GM19023 (cell line): Measurements from ENCODE around the gene CLEC16A.

Source experiments
- ATAC-seq: cut with Tn5 transposase; IDR thresholded peaks from one replicate; pipeline ENCODE4 v1.9.1; 2021; ENCODE audit warnings: mild to moderate bottlenecking, moderate library complexity; ENCODE audit not compliant: unreplicated experiment

CLEC16A gene

GRCh38 chr16:11010575-11011221, 66.3 kb downstream of the CLEC16A start:
- no peak for ATAC-seq

DNA sequence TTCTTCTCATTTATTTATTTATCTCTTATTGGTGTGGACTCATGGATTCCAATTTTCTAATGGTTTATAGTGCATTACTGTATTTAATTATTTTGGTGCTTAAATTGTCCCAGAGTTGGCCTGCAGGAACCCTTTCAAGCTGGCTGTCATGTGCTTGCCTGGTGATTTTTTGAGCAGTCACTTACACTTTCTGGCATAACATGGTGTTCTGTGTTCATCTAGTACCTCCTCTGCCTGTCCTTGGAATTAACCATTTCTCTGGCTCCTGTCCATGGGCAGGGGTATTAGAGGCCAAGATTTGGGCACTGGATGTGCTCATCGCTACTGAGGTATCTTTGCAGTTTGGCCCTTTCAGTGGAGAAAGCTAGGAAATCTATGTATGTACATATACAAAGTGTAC, 67.0 kb downstream of the CLEC16A start:
- no peak for ATAC-seq

DNA sequence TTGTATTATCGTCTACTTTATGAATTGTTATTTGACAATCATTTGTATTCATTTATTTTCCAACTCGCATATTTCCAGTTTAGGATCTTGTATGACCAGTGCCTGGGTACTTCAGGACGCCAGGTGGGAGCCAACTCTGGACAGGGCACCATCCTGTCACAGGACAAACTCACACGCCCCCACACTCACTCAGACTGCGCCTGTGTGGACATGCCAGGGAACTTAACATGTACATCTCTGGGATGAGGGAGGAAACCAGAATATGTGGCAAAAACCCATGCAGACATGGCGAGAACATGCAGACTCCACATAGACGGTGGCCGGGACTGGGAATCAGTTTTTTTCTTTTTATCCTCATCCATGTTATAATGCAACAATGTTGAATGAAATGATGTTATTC, 68.5 kb downstream of the CLEC16A start:
- ATAC-seq, result no peak

DNA sequence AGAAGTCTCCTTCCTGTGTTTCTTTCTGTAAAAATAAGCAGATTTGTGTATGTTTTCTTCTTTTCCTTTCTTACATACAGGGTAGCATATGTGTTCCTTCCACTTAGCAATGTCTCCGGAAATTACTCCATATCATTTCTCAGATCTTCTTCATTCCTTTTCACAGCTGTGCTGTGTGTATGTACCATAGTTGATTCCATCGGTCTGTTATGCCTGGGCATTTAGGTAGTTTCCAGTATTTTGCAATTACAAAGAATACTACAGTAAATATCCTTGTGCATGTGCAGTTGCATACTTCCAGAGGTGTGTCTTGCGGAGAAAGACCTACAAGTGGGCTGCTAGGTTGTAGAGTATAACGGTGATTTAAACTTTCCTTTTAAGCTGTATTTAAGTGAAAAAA, 69.8 kb downstream of the CLEC16A start:
- no peak for ATAC-seq

DNA sequence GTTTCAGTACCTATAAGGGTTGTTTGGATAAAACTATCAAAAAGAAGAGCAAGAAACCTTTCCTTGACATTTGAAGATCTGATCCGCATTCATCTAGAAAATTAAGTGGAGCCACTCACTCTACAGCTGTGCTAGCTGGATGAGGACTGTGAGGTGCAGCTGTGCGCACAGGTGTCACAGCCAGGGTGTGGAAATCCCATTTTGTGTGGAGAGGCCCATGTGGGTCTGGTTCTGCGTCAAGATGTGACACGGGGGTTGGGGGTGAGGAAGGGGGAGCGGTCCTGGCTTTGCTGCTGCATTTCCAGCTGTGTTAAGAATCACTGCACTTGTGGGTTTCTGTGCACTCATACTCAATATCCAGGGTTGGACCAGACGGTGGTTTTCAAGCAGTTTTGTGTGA, 70.7 kb downstream of the CLEC16A start:
- ATAC-seq, result no peak

DNA sequence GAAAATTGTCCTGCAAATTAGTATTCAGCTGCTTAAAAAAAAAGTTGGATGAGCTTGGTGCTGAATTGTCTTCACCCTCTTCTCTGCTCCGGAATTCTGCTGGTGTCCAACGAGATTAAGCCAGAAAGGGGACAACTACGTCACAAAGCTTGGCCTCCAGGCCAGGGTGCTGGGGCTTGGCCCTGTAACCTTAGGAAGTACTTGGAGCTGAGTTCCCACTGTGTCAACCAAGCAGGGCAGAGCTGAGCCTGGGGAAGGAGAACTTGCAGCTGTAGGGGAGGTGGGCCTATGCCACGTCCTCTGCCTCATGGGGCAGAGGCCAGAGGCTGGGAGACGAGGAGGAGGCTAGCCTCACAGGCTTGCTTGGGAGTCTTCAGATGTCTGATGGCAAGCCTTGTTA, 71.2 kb downstream of the CLEC16A start:
- ATAC-seq, result no peak

DNA sequence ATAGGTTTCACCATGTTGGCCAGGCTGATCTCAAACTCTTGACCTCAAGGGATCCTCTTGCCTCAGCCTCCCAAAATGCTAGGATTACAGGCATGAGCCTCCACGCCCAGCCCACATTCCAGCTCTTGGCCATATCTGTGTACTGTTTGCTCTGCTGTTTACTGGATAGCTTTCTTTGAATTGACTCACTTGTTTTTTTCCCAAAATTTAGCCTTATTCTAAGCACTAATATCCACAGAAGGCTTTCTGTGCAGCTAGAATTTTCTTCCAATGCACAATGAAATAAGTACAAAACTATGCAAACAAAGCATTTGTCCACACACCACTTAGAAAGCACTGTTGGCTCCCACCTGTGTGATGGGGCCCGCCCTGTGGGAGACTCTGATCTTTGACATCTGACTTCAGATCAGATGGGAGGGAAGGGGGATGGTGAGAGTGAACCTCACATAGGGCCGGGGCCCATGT, 72.2 kb downstream of the CLEC16A start:
- ATAC-seq, result no peak

- no peak for ATAC-seq
Measured at GRCh38 chr16:11016993-11017392, 72.6 kb downstream of the CLEC16A start.

DNA sequence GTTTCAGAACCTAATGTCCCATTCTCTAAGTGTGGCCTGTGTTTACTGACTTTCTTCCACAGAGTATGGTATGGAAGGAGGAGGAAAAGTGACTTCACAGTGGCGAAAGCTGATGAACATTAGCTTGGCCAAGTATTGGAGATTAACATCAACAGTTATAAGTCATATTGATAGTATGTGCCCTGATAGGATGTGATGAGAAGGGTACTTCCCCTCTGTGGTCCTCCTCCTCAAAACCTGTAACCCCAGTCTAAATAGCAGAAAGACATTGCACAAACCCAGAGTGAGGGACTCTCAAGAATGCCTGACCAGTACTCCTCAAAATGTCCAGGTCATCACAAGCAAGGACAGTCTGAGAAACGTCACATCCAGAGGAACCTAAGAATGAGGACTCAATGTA, 73.1 kb downstream of the CLEC16A start:
- no peak for ATAC-seq

GRCh38 chr16:11020388-11020787, 76.0 kb downstream of the CLEC16A start:
- ATAC-seq, result no peak

DNA sequence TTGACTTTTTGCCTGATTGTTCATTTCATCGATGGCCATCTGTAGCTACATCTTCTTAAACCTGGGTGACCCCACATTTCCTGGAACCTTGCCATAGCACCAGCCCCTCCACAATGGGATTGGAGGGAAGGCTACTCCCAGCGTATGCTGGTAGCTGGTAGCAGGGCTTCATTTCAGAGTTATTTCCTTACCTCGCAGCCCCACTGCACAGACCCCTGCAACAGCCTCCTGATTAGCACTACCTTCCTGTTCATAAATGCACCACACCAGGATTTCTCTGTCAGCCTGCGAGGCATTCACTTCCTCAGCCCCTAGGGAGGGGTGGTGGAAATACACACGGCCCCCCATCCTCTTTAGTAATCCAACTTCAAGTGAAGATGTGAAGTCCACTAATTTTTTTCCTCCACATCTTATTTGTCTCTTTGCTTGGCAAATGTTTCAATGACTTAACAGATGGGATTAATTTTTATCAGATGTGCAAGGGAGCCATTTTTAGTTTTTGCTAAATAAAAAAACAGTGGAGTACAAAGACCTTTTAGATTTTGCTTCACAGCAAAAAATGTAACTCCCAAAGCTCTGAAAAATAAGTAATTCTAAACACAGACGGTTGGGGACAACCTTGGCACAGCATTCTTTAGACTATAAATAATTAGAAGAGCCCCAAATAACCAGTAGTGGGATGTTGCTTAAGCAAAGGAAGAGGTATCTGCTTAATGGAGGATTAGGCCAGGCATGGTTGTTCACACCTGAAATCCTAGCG, 76.6 kb downstream of the CLEC16A start:
- ATAC-seq, result no peak

DNA sequence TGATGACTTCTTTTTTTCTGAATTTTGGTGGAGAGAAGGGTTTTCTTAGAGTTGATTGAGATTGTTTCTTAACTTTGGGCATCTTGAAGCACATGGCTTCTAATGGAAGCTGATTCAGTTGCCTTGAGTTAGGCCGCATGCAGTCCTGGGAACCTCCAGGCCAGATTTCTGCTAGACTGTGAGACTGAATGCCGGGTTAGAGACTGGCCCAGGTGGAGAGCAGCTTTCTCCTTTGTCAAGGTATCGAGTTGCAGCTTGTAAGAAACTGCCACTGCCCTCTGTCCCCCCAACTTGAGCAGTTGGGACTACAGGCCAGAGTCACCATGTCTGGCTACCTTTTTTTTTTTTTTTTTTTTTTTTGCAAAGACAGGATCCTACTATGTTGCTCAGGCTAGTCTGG, 77.6 kb downstream of the CLEC16A start:
- ATAC-seq, result no peak

DNA sequence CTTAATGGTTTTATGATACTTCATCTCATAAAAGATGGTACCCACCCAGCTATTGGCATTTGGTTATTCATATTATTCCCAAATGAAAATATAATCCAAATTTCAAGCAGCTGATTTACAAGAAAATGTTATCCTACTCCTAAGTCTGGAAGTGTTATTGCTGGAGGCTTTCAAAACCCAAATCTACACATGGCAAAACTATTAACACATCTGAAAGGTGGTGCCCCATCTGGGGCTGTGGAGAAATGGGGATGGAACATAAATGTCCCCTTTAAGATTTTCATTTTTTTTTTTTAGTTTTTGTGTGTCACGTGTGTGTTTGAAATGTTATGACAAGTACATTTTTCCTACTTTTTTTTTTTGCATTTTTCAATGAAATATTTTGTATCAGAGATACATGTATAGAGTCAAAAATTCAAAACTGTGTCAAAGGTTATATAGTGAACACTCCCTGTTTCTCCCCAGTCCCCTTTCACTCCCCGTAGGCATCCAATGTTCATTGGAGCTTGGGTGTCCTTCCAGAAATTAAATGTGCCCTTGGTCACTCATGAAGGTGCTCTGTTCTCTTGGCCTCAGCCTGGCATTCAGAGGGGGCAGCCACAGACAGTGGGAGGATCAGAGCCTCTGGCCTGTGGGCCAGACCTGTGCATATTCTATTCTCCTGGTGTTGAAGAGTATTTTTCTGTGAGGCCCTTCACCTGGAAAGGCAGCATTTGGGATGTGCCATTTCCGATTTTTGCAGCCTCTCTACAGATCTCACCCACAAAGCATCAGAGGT, 79.1 kb downstream of the CLEC16A start:
- ATAC-seq, result no peak

- ATAC-seq, result peak; percentile 38
Measured at GRCh38 chr16:11024333-11025053, 80.1 kb downstream of the CLEC16A start.

- peak; percentile 57 for ATAC-seq
Measured at GRCh38 chr16:11025120-11025531, 80.8 kb downstream of the CLEC16A start.

DNA sequence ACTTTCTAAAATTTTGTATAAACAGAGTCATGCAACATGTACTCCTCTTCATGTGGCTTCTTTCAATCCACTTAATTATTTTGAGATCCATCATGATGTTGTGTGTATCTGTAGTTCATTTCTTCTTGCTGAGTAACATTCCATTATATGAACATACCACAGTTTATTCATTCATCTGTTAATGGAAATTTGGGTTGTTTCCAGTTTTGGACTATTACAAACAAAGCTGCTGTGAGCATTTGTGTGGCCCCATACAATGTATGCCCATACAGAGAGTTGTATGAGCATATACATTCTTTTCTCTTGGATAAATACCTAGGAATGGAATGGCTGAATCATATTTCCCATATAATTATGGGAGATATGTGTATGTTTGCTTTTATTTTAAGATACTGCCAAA, 85.6 kb downstream of the CLEC16A start:
- ATAC-seq, result no peak

GRCh38 chr16:11030990-11031510, 86.7 kb downstream of the CLEC16A start:
- no peak for ATAC-seq

DNA sequence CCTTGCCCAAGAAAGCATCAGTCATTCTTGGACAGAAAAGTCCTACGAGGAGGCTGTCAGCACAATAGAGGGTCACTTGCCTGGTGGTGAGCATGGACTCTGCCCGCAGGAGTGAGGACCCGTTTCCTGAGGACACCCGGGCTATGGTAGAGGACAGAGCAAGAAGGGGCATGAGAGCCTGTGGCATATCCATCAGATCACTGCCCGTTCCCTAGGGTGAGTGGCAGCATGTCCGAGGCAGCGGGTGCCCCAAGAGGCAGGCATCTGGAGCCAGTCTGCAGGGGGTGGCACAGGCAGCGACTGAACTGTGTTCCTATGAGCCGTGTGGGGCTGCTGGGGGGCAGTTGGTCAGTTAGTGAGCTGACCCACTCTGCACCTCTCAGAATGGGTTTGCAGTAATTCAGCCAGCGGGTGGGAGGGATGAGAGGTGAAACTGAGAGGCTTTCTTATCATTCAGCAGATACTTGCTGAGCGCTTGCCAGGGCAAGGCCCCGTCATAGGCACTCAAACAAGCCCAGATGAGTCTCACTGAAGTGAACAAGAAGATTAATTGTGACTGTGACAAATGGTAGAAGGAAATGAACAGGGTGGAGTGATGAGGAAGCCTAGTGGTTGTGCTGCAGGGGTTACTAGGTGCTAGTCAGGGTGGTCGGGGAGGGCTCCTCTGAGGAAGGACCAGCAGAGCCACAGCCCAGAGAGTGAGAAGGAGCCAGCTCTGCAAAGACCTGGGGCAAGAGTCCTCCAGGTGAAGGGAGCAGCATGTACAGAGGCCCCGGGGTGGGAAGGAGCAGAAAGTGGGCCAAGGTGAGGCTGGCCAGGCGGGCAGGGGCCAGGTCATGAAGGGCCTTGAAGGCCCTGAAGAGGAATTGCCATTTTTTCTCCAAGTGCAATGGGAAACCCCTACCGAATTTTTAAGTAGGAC, 87.9 kb downstream of the CLEC16A start:
- no peak for ATAC-seq

DNA sequence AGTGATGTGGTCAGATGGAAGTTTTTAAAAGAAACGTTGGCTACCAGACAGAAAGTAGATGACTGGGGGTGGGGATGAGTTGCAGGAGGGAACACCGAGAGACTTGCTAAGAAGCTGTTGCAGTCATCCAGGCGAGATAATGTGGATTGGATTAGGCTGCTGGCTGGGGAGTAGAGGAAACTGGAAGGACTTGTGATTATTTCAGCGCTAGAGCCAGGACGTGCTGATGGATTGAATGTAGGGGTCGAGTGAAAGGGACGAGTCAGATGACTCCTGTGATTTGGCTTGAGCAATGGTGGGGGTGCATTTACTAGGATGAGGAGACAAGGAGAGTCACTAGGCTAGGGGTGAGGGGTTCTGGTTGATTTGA, 88.5 kb downstream of the CLEC16A start:
- no peak for ATAC-seq
